Measurements from ENCODE around the gene KCNIP4. TPM values are rescaled to one million over a fixed set of nuclear protein-coding genes. Genes with fewer than 3 reads are reported as not detected.

Gene KCNIP4
- total and polyA plus RNA-seq, 2 donors (not counting 1 experiment from before 2014, with no cell fraction given): not detected

- H3K36me3 ChIP-seq (replicated peaks in 1 of 2; ENCODE audit: control extremely low read depth in 1 of 2, control insufficient read depth in 1 of 2, extremely low read depth in 1 of 2, insufficient read depth in 2 of 2, low read length in 1 of 2): no peaks in the 10 kb centered on the region
- intact Hi-C loops (cut with micrococcal nuclease): no loop called here
- Mint-ChIP-seq H3K27ac (no peak overlapping the region), H3K27me3 (no peaks in the 10 kb centered on the region), H3K9me3 (ENCODE audit: insufficient read depth) (peaks cover 5% of the 10 kb centered on the region), H3K4me1 (no peaks in the 10 kb centered on the region), H3K4me3 (no peak overlapping the region)
- TF ChIP-seq CTCF (IDR thresholded peaks at IDR 0.05) (no peak), EZH2 (IDR thresholded peaks at IDR 0.05; ENCODE audit: borderline replicate concordance, insufficient read depth, low read depth, low read length, poor library complexity, severe bottlenecking) (no peak)
- H2AFZ ChIP-seq (ENCODE audit: insufficient read depth, low read depth, low read length, poor library complexity, severe bottlenecking): no peak overlapping the region
- no peak for ATAC-seq (ENCODE audit: low read depth)
- no peaks in the 10 kb centered on the region for H4K20me1 ChIP-seq (ENCODE audit: control insufficient read depth, insufficient read depth, low read length, poor library complexity, severe bottlenecking)
- no peaks in the 10 kb centered on the region for H3K79me2 ChIP-seq (ENCODE audit: control insufficient read depth, insufficient read depth, low read length)
- no peak overlapping the region for H3K9ac ChIP-seq (ENCODE audit: low read length)
- no peaks in the 10 kb centered on the region for H3K27me3 ChIP-seq (replicated peaks in 1 of 4; ENCODE audit: control extremely low read depth in 1 of 4, control insufficient read depth in 3 of 4, insufficient read depth in 4 of 4, low read length in 3 of 4)
- DNase-seq: no peak
- POLR2A ChIA-PET: no interaction called here
- H3K27ac ChIP-seq (ENCODE audit: low read length in 2 of 2): no peak overlapping the region
- H3K4me1 ChIP-seq (ENCODE audit: control insufficient read depth in 2 of 2, insufficient read depth in 2 of 2, low read length in 2 of 2): no peaks in the 10 kb centered on the region
- CTCF ChIA-PET: no interaction called here
- H3K4me2 ChIP-seq (replicated peaks; ENCODE audit: low read depth, low read length, poor library complexity, severe bottlenecking): no peak overlapping the region
- no peak overlapping the region for H3K4me3 ChIP-seq (ENCODE audit: control extremely low read depth in 1 of 5, extremely low read depth in 1 of 5, insufficient read depth in 1 of 5, low read depth in 2 of 5, low read length in 4 of 5)
- peaks cover 0 to 4% (median 2%) of the 10 kb centered on the region in 3 donors for H3K9me3 ChIP-seq (ENCODE audit: control extremely low read depth in 1 of 3, control insufficient read depth in 2 of 3, insufficient read depth in 1 of 3, low read length in 2 of 3)
These were observed 770.7 kb downstream of the KCNIP4 start for GRCh38 chr4:21177871-21178270.

DNA sequence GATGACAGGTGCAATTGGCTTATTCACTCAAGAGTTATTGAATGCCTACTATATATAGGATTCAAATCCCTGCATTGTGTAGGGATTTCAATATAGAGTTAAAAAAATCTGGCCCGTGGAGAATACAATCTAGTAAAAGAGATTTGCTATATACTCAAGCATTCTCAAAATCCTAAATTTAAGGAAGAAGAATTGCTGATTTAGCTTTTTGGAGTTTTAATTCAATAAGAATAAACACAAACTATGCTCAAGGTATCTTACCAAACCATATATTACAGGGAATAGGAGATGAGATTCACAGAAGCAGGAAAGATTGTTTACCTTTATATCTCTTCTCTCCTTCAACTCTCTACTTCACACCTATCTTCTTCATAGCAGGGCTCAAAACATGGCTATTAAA is 771.5 kb downstream of the KCNIP4 start:
- Mint-ChIP-seq H3K4me1 (no peaks in the 10 kb centered on the region), H3K27me3 (no peaks in the 10 kb centered on the region), H3K27ac (no peak overlapping the region), H3K9me3 (ENCODE audit: insufficient read depth) (peaks cover 4% of the 10 kb centered on the region), H3K4me3 (no peak overlapping the region)
- intact Hi-C loops (cut with micrococcal nuclease): no loop called here
- Histone ChIP-seq H2AFZ (ENCODE audit: insufficient read depth, low read depth, low read length, poor library complexity, severe bottlenecking) (no peak overlapping the region), H3K27ac (ENCODE audit: low read length in 2 of 2) (no peak overlapping the region), H3K4me1 (ENCODE audit: control insufficient read depth in 2 of 2, insufficient read depth in 2 of 2, low read length in 2 of 2) (no peaks in the 10 kb centered on the region), H3K9ac (ENCODE audit: low read length) (no peak overlapping the region), H3K4me2 (replicated peaks; ENCODE audit: low read depth, low read length, poor library complexity, severe bottlenecking) (no peak overlapping the region), H3K36me3 (replicated peaks in 1 of 2; ENCODE audit: control extremely low read depth in 1 of 2, control insufficient read depth in 1 of 2, extremely low read depth in 1 of 2, insufficient read depth in 2 of 2, low read length in 1 of 2) (no peaks in the 10 kb centered on the region), H3K79me2 (ENCODE audit: control insufficient read depth, insufficient read depth, low read length) (no peaks in the 10 kb centered on the region), H3K9me3 (ENCODE audit: control extremely low read depth in 1 of 3, control insufficient read depth in 2 of 3, insufficient read depth in 1 of 3, low read length in 2 of 3) (peaks cover 0 to 4% (median 2%) of the 10 kb centered on the region in 3 donors), H3K4me3 (ENCODE audit: control extremely low read depth in 1 of 5, extremely low read depth in 1 of 5, insufficient read depth in 1 of 5, low read depth in 2 of 5, low read length in 4 of 5) (no peak overlapping the region), H3K27me3 (replicated peaks in 1 of 4; ENCODE audit: control extremely low read depth in 1 of 4, control insufficient read depth in 3 of 4, insufficient read depth in 4 of 4, low read length in 3 of 4) (no peaks in the 10 kb centered on the region), H4K20me1 (ENCODE audit: control insufficient read depth, insufficient read depth, low read length, poor library complexity, severe bottlenecking) (no peaks in the 10 kb centered on the region)
- no peak for DNase-seq
- ATAC-seq (ENCODE audit: low read depth): no peak
- ChIA-PET CTCF (no interaction called here), POLR2A (no interaction called here)
- TF ChIP-seq EZH2 (IDR thresholded peaks at IDR 0.05; ENCODE audit: borderline replicate concordance, insufficient read depth, low read depth, low read length, poor library complexity, severe bottlenecking): no peak
- no peak for TF ChIP-seq CTCF (IDR thresholded peaks at IDR 0.05)
- no CpG with 5 or more reads among the region's 1 CpG for WGBS (ENCODE audit: insufficient coverage)
